LNCaP clone FGC (cell line): ENCODE results near the gene RBM4B.

ENCODE experiments used
- DNase-seq: peaks from one replicate; pipeline ENCODE4 v3.0.0-alpha.2; 2011; ENCODE audit warnings: low read depth
- H3K4me3 ChIP-seq: 2 replicates; pipeline ENCODE4 v1.5.1; 2011; ENCODE audit warnings: mild to moderate bottlenecking, low read depth, low read length, control low read depth
- TF ChIP-seq, protein P1 (sequence below): IDR thresholded peaks from 2 replicates; pipeline ENCODE4 v1.5.1; 2012; ENCODE audit warnings: mild to moderate bottlenecking; ENCODE audit not compliant: control insufficient read depth, insufficient read depth; ENCODE audit errors: extremely low read depth

RBM4B gene

DNA sequence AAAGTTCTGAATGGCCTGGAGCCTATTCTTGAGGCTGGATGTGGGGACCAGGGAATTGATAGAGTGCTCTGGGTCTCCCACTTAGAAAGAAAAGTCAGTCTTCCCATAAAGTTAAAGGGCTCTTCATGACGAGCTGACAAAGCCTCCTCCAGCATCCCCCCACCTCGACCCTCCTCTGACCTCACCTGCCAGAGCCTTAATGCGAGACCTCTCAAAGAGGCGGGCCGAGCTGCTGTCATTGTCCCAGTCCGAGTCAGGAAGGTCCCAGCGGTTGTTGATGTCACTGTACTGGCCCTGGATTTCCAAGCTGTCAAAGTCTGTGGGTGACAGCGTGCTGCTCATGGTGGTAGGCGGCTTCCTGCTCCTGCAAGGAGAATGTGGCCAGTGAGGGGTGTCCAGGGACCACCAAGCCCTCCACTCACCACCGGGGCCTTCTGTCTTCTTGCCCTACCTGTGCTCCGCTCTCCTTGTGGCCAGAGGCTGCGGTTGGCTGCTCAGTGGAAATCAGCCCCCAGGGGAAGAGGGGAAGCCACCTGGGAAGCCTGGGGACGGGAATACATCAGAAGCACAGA, 43.3 kb upstream of the RBM4B start:
- TF ChIP-seq, protein P1, sequence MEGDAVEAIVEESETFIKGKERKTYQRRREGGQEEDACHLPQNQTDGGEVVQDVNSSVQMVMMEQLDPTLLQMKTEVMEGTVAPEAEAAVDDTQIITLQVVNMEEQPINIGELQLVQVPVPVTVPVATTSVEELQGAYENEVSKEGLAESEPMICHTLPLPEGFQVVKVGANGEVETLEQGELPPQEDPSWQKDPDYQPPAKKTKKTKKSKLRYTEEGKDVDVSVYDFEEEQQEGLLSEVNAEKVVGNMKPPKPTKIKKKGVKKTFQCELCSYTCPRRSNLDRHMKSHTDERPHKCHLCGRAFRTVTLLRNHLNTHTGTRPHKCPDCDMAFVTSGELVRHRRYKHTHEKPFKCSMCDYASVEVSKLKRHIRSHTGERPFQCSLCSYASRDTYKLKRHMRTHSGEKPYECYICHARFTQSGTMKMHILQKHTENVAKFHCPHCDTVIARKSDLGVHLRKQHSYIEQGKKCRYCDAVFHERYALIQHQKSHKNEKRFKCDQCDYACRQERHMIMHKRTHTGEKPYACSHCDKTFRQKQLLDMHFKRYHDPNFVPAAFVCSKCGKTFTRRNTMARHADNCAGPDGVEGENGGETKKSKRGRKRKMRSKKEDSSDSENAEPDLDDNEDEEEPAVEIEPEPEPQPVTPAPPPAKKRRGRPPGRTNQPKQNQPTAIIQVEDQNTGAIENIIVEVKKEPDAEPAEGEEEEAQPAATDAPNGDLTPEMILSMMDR = no peak
- no peak overlapping the region for H3K4me3 ChIP-seq
- no peak for DNase-seq

DNA sequence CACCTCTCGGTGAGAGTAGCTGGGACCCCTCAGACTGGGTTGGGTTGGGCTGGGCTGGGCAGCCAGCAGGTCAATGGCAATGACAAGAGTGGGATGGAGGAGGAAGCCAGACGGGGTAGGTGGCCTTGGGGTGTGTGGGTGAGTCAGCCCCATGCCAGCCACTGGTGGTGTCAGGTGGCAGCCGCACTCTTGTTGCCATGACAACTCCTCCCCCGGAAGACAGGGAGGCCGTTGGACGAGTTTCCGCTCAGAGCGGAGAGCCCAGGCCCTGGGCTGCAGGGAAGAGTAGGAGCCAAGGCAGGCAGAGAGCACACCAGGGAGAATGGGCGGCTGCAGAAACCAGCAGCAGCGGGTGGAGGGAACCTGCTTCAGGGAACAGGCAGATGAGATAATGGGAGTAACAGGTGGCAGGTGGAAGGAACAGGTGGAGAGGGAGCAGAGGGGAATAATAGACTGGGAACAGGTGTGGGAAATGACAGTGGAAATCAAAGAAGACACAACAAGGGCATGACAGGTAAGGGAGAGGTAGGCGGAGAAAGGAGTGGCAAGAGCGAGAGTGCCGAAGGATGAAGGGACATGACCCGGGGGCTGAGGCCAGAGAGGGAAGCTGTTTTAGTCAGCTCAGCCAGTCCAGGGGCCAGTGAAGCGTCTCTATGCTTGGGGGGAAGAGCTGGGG, 42.7 kb upstream of the RBM4B start:
- DNase-seq = no peak
- no peak overlapping the region for H3K4me3 ChIP-seq
- TF ChIP-seq, protein P1 = no peak

DNA sequence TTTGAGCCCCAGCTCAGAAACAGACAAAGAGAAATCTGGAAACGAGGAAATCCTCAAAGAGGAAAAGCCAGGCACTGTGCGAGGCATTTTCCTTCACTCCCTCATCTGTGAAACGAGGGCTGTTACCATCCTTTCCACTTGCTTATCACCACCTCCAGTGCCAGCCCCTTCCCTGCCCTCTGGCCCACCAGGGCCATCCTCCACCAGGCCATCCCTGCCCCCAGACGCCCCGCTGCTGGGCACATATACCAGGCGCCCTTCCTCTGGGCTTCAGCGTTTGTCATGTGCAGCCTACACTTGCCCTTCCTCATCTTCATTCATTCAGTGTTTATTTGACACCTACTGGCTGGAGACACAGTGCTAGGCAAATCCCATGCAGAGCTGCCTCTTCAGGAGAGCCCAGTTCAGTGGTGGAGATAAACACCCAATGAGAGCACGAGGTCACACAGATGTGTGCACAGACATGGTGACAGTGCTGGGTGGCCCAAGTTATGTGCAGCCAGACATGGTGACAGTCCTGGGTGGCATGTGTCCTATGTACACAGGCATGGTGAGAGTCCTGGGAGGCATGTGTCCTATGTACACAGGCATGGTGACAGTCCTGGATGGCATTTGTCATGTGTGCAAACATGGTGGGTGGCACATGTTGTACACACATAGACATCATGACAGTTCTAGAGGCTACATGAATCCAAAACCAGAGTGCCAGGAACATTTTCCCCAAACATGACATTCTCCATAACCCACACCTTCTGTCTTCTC, 41.6 kb upstream of the RBM4B start:
- H3K4me3 ChIP-seq = no peak overlapping the region; the same call in 1 of the 2 replicates

DNA sequence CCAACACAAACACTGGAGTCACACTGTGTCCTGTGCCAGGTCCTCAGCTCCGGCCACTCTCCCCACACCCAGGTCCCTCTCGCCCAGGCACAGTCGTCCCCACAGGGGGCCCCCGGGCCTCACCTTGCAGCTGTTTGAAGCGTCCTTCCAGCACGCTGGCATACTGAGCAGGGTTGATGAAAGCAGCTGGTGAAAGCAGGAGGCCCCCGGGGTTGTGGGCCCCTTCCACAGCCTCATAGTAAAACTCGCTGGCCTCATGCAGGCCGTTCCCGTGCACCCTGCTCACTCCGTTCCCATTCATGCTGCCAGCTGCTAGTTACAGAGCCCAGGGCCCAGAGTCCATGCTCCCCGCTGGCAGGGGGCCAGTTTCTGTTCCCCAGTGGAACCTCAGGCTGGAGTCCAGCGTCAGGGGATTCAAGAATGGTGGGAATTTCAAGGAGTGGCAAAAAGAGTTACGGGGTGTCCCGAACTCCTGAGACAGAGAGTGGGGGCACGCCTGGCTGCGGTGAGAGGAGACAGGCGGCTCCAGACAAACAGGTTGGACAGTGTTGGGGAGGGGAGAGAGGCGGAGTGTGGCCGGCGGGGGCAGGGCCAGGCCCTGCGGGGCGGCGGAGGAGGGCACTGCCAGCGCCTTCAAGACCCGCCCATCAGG, 40.8 kb upstream of the RBM4B start:
- peak overlapping the region; percentile 64 for H3K4me3 ChIP-seq
- TF ChIP-seq, protein P1 = no peak
- peak; percentile 46 for DNase-seq

More for the DNA sequence above, 41.6 kb upstream of the RBM4B start:
- DNase-seq = peak; percentile 58
- TF ChIP-seq, protein P1 = no peak

DNA sequence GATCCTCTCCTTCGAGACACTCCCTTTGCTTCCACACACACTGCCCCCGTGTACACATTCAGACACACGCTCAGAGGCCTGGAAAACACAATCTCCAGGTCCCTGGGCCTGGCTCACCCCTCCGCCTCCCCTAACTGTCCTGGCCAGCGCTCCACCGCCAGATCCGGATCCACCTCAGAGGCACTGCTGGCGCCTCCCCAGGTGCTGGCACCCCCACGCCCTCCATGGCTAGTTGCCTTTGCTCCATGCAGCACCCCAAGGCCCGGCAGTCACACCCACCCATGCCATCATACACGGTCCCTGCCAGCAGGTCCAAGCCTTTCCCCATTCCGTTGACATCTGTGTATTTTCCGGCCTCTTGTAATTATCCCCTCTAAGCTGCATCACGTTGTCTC, 40.2 kb upstream of the RBM4B start:
- TF ChIP-seq, protein P1 = no peak
- no peak for DNase-seq
- H3K4me3 ChIP-seq = peak overlapping the region; percentile 64

DNA sequence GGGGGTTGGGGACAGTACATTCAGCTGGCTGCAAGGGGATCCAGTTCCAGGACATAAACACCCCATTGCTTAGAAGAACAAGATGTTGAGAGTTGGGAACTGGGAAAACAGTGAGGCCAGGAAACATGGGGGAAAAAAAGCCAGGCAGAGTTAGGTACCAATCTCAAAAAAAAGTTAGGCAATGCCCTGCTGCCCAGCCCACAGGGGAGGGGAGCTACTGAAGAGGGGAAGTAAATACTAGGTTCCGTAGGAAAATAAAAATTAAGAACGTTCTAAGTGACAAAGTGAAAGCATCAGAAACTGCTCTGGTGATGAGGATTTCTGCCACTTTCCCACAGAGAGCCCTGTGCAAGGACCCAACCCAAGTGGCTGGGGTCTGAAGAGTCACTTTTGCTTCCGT, 39.3 kb upstream of the RBM4B start:
- TF ChIP-seq, protein P1 = no peak
- H3K4me3 ChIP-seq = peak overlapping the region; percentile 64; the same call in 1 of the 2 replicates
- no peak for DNase-seq
